HG02970 (cell line): Measurements from ENCODE around the gene RFPL3.
"Not testable (repeated sequence)": the region's sequence is repeated elsewhere in the genome, so short reads cannot be mapped to it uniquely, and the experiment has no call there.

Experiments
- ATAC-seq: cut with Tn5 transposase; IDR thresholded peaks from one replicate; pipeline ENCODE4 v1.9.1; 2021; ENCODE audit warnings: mild to moderate bottlenecking, moderate library complexity, moderate number of reproducible peaks; ENCODE audit not compliant: unreplicated experiment, low FRiP score

RFPL3 gene

DNA sequence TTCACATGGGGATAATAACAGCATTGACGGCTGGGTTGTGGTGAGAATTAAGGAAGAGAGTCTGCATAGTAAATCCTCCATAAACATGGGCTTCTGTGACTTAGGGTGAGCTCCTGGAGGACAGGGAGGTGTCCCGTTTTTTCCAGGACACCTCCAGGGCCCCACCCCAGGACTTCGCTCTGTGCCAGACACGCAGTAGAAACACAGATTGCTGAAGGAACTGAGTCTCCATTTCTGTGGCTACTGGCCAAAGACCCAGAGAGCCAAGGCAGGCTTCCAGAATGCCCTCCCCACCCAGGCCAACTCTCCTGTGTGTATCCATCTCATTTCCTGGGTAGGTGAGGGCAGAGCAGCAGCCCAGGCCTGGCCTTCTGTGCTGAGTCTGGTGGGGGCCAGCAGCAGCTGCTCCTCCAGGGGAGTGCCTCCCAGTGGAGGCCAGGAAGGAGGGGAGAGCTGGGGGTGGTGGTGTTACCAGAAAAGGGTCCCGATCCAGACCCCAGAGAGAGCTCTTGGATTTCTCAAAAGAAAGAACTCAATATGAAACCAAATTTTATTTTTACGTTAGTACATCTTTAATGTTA lies 9.5 kb upstream of the RFPL3 start:
- ATAC-seq = no peak

DNA sequence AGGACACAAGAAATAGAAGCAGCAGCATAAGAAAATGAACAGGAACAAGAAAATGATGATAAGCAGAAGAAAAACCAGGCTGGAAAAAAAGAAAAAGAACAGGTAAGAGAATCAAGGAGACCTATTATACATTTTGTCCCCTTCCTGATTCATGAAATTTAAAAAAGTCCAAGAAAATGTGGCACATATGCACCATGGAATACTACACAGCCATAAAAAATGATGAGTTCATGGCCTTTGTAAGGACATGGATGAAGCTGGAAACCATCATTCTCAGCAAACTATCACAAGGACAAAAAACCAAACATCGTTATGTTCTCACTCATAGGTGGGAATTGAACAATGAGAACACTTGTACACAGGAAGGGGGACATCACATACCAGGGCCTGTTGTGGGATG lies 5.8 kb upstream of the RFPL3 start:
- ATAC-seq = not testable (repeated sequence)

DNA sequence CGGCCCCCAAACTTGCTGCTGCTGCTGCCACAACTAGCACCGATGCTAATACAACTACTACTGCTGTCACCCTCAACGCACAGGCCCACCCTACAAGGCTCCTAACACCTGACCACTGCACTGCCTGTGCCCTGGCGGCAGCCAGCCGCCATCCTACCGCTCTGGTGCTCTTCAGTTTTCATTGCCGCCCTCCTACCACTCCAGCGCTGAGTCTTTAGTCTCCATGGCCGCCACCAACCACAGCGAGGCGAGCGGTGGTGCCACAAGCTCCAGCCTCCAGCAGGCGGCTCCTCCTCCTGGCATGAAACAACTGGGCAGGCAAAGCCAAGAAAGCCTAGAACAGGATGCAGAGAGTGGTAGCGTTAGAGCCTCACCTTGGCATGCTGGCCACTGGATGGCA lies 5.0 kb upstream of the RFPL3 start:
- ATAC-seq = no peak

DNA sequence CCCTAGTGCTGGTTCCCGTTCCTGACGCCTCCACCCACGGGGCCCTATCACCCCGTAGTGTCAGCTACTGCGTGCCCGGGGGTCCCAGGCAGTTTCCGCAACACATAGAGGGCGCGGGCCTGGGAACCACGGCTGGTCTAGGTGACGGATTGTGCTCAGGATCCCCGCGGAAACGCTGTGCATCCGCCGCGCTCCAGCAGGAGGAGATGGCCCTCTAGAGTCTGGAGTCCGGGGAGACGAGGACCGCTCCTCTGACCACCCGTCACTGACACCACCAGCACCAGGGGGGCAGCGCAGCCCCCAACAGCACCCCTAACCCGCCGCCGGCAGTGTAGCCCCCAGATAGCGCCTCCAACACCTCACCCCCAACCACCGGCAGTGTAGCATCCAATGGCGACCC lies 4.4 kb upstream of the RFPL3 start:
- no peak for ATAC-seq

DNA sequence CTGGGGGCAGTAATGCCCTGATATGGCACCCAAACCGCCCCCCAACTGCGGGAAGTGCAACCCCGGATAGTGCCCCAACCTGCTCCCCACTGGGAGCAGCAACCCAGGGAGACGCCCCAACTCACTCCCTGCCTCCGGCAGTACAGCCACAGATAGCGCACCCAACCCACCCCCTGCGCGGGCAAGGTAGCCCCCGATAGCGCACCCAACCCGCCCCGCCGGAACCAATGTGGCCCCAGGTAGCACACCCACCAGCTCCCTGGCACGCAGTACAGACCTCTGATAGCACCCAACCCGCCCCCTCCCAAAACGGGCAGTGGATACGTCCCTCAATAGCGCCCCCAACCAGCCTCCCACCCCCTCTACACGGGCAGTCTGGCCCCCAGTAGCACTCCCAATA lies 3.8 kb upstream of the RFPL3 start:
- ATAC-seq = no peak

DNA sequence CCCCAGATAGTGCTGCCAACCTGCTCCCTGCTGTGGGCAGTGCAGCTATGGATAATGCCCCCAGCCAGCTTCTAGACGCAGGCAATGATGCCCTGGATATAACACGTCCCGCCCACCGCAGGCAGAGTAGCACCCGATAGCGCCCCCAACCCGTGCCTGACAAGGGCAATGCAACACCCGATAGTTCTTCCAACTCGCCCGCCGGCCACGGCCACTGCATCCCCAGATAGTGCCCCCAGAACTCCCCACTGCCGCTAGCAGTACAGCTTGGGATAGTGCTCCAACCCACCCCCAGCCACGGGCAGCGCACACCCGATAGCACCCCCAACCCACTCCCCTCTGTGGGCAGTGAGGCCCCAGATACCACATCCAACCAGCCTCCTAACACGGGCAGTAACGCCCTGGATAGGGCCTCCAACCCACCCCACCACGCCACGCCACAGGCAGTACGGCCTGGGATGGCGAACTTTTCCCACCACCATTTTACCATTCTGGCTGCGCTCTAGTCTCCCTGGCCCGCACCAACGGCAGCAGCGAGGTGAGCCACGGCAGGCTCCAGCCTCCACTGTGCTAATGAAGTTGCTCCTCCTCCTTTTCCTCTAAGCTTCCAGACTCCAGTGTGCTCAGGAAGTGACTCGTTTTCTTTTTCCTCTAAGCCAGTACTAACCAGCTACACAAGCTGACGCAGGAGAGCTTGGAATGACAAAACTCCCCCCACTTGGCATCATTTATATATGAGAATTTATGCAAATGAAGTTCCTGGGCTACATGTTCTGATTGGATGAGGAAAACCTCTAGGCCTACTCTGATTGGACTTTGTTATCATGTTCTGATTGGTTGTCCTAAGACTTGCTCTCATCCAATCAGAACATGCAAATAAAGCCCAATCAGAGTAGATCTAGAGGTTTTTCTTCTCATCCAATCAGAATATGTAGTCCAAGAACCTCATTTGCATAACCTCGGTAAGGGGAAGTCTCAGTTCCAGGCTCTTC lies 3.0 kb upstream of the RFPL3 start:
- no peak for ATAC-seq

DNA sequence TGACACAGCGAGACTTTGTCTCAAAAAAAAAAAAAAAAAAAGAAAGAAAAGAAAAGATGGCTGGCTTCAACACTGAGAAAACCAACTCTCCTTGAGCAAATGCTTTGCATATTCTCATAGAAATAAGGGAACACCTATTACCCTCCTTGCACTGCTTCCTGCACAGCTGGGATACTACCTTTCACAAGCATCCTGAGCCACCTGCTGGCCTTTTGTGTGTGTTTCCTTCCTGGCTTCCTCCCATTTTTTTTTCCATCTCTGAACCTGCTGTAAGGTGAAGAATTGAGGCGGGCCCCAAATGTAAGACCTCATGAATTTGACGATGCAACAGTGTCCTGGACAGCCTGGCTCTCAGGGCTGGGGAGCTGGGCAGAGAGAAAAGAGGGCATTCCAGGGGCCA lies 1.9 kb upstream of the RFPL3 start:
- no peak for ATAC-seq

DNA sequence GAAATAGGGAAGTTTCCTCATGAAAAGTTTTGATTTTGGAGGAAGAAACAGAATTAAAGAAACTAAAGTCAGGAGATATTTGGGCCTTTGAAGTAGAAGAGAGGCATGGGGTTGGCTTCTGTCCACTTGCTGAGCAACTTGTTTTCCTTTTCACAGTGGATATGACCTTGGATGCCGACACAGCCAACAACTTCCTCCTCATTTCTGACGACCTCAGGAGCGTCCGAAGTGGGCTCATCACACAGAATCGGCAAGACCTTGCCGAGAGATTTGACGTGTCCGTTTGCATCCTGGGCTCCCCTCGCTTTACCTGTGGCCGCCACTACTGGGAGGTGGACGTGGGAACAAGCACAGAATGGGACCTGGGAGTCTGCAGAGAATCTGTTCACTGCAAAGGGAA lies 2.4 kb downstream of the RFPL3 start:
- ATAC-seq = not testable (repeated sequence)

DNA sequence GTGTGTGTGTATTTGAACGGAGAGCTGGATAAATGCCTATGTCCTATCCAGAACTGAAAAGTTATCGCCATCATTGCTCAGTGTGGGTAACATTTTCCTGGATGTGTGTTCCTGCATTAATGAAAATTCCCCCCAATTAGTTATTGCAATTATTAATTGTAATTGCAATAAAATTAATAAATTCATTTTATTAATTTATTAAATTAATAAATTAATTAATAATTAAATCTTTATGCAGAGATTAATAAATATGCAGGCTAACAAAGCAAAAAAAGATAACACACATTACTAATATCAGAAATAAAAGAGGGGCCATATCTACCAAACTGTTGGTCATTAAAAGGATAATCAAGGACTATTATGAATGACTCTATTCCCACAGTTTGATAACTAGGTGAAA lies 3.6 kb downstream of the RFPL3 start:
- no peak for ATAC-seq

DNA sequence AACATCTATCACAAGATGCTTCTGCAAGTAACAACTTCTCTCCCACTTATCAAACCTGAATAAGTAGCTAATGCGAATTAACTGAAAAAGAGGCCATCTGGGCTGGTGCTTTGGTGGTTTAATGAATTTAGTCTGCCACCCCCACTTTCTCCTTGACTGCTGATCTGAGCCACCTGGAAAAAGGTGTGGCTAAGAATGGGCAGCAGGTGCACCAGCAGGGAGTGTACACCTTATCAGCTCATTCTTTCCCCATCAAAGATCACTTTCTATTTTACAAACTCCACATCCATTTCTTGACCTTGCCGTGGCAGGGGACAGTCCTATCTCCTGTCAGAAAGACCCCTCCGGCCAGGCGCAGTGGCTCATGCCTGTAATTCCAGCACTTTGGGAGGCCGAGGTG lies 6.5 kb downstream of the RFPL3 start:
- ATAC-seq = no peak

DNA sequence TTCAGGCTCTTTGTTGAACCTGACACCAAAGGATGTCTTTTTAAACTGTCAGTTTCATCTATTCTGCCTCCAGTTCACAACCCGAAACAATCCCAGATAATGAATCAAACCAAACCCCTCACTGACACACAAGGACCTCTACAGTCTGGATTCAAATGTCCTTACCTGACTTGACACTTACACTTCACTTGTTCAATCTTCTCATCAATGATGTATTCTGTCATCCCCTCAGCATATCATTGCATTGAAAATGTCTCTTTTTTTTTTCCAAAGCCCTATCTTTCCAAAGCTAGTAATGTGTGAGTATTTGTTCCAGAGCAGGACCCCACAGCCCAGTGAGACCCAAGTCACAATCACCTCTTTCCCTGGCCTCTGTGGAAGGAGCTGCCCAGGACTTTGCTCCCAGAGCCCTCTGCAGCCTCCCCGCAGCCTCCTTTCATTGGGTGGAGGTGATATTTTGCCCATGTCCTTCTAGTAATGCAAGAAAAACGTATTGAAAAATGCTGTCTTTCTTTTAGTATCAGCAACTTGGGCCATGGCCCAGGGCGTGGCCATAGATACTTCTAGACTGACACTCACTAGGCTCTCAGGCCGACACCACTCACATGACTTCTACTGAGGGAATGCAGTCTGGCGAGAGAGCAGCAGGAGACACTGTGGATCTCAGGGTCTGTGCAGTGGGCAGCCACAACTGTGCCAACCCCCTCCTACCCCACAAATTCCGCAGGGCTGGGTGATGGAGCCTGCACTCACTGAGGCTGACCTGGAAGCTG lies 18.2 kb downstream of the RFPL3 start:
- no peak for ATAC-seq

DNA sequence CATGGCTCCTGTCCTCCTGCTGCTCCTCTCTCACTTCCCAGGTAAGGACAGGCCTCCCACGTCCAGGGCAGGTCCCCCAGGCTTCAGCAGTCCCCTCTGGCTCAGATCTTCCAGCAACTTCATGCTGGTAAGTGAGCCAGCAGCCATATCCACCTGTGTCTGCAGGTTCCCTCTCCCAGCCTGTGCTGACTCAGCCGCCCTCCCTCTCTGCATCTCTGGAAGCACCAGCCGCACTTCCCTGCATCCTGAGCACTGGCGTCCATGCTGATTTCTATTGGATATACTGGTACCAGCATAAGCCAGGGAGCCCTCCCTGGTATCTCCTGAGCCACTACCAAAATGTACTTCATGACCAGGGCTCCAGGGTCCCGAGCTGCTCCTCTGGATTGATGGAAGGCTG lies 19.0 kb downstream of the RFPL3 start:
- no peak for ATAC-seq

DNA sequence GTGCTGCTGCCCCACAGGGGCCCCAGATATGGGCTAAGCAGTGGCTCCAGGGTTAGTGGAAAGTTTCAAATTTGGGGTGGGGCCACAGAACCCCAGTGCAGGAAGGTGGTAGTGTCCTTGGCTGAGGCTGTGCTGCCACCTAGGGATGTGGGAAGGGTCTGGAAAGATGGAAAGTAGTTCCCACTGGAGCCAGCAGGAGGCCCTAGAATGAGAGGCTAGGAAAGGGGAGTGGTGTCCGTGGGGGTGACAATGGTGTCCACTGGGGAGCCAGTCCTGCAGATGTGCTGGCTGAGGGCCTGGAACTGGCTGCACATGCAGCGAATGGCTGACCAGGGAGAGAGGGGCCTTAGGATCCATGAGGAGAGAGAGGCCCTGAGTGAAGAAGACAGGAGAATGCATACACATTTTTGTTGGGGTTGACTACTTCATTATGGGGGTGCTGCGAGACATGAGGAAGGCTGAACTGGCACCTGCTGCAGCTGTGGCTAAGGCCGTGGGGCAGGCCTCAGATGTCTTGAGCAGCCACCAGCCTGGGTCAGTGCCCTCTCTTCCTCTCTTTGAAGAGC lies 21.1 kb downstream of the RFPL3 start:
- ATAC-seq = no peak

DNA sequence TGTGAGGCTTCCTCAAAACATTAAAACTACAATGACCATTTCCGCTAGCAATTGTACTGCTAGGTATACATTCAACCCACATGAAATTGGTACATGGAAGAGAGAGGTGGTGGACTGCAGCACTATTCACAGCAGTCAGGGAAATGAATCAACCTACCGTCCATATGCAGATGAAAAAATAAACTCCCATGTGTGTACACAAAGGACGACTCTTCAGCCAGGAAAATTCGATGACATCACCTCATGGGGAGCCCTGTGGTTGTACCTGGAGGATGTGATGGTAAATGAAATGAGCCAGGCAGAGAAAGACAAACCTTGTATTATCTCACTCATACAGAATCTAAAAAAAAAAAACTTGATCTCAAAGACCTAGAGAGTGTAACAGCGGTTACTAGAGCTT lies 23.3 kb downstream of the RFPL3 start:
- ATAC-seq = no peak

DNA sequence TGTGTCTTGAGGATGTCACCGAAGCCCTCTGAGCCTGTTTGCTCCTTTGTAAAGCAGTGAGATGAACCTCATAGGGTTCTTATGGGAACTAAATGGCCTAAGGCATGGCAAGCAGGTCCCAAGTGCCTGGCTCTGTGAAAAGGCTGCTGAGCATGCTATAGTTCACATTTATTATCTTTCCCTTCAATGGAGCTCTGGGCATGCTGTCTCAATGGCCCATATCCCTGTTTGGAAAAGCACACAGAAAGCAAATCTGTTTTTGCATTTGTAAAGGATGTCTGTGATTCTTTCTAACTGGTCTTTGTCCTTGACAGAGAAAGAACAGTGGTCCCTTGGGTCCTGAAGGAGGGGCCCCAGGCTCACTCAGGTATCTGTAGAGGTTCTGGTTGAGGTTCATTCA lies 28.0 kb downstream of the RFPL3 start:
- ATAC-seq = no peak

DNA sequence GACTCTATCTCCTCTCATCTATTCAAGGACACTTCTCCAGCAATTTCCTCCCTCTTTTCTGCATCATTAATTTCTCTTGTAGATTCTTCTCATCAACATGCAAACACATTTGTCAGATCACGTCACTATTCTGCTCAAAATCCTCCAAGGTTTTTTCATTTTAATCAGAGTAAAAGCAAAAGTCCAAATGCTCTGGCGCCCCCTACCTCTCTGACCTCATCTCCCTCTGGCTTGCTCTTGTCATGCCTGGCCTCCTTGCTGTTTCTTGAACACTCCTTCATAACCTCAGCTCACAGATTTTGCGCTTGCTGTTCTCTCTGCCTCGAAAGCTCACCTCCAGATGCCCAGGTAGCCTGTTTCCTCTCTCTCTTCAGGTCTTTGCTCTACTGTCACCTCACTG lies 32.0 kb downstream of the RFPL3 start:
- ATAC-seq = no peak

DNA sequence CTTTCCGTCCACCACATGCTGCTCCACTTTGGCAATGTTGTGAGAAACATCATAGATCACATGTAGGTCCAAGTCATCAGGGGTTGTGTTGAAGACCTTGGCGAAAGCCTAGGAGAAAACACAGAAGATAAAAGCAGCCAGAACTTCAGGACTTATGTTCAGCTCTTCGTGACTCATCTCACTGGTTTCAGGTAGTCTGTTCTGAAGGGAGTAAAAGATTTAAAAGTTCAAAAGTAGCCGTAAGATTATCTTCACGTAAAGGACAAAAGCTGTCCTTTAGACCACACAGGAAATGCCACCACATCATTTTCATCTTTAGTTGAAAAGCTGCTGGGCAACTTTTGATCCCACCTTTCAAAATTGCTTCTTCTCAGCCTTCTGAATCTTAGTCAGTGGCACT lies 37.4 kb downstream of the RFPL3 start:
- no peak for ATAC-seq

DNA sequence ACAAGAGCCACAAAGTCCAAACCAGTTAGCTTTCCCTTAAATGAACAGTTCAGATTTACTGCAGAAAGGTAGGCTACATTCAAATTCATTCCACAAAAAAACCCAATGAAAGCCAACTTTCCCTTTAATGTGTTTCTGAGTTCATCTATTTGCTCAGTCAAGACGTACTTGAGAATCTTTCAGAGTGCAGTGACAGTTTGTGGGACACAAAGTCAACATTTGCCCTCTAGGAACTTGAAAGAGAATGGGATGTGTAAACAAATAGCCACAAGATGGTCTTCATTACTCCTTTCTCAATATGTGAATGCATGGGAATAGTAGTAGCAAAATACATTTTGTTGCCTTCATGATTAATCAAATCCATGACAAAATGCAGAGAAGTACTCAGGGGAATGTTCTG lies 38.6 kb downstream of the RFPL3 start:
- no peak for ATAC-seq

DNA sequence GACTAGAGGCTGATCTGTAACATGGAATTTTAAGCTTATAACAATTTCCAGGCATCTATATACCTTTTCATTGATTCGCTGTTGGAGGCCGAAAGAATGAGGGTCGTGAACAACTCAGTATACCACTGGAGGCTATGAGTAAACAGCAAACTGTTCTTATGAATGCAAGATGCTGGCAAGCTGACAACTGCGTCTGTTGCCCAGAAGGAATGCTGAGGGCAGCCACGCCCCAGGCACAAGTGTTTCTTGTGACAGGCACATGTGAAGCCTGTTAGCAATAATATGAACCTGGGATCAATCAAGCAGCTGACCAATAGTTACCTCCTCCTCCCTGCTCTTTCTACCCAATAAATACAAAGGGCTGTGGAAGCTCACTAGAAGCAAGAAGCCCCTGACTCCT lies 39.1 kb downstream of the RFPL3 start:
- no peak for ATAC-seq

DNA sequence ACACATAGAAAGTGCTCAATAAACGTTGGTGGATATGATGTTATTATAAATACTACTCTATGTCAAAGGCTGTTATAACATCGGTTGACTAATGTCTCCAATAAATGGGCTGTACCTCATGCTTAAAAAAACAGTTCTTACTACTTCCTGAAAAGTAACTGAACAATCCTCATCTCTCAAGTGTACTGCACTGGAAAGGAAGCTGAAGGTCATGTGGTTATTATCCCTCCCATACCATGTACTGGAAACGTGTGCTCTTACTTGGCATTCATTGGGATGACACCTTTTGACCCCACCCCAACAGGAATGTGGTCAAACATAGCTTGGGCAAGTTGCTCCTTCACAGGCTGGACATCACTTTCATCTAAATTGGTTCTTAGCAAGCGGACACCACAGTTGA lies 43.8 kb downstream of the RFPL3 start:
- no peak for ATAC-seq

DNA sequence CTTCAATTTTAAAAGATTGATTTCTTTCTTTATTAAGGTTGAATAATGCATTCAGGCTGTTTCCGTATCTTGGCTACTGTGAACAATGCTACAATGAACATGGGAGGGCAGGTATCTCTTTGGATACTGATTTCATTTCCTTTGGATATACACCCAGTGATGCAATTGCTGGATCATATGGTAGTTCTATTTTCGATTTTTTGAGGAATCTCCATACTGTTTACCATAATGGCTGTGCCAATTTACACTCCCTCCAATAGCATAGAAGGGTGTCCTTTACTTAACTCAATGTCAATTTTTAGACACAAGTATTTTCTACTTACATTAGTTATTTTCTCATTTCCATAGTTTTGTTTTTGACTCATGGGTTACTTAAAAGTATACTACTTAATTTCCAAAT lies 46.4 kb downstream of the RFPL3 start:
- no peak for ATAC-seq
